Right hindlimb (tissue), 1 donor: ENCODE data around the gene HSPA1B.
"Not testable (repeated sequence)": the region's sequence is repeated elsewhere in the genome, so short reads cannot be mapped to it uniquely, and the experiment has no call there.

Experiments used
- DNase-seq: peaks from one replicate; pipeline ENCODE4 v3.0.0-alpha.2; 2018

Gene HSPA1B

GRCh38 chr6:31799781-31800180 lies 27.8 kb upstream of the HSPA1B start:
- no peak for DNase-seq

GRCh38 chr6:31801031-31801927 lies 26.3 kb upstream of the HSPA1B start:
- DNase-seq: not testable (repeated sequence)

DNA sequence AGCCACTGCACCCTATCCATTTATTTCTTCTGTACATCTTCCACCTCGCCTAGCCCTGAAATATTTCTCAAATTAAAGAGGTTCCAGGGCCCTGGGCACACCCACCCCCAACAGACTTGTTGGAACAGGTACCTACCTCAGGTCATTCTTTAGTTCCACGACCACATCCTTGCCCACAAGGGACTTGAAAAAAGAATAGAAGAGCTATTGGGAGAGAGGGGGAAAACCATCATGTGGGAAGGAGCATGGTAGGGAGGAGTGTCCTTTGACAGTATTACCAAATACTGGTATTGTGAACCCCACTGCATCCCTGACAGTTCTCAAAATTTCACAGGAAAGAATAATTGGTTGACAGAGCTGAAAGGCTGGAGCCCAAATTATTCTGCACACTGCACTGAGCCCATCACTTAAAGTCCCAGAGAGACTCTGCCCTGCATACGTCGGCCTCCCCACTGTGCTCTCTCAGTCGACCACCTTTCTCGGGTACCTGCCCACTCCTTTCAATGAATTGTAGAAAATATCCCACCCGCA lies 21.5 kb upstream of the HSPA1B start:
- DNase-seq: no peak

DNA sequence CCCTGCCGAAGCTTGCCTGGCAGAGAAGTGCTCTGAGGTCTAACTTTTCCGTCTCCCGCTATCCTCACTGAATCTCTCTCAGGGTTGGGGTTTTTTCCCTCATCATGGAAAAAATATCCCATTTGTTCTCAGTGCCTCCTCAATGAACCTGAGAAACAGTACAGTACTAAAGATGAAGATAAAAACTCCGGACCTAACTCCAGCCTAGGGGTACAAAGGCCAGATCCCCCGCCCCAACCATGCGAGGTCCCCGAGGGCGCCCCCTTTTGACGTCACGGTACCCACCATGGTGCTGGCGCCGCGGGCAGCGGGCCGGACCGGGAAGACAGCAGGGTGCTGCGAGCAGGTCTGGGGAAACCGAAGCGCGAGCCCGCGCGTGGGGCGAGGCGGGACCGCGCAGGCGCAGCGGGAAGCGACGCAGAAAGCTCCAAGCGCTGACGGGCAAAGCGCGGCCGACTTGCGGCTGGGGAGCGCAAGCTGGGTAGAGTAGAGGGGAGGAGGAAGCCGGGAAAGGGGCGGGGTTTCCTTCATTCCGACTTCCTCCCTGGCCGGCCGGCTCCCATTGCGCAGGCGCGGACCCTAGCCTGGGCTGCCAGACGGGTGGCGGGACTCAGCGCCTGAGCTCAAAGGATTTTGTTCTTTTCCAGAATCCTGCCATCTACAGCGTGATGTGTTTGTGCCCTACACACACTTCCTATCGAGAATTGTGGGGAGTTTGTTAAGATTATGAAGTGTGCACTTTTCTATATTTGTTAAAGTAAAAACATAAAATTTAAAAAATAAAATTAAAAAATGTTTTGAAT lies 20.9 kb upstream of the HSPA1B start, which contains the start of gene LSM2:
Gene LSM2 (minus strand): TSS at position 497 of the 803 bp plus-strand sequence. CDS start 209 bp downstream, at position 288.
- peak; percentile 99 for DNase-seq

DNA sequence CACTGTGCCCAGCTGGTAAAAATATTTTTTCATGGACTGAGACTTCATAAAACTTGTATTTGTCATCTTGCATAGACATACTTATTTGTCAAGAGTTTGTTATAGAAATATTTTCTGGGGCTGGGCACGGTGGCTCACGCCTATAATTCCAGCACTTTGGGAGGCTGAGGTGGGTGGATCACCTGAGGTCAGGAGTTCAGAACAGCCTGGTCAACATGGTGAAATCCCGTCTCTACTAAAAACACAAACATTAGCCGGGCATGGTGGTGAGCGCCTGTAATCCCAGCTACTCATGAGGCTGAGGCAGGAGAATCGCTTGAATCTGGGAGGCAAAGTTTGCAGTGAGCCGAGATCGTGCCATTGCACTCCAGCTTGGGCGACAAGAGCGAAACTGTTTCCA lies 18.9 kb upstream of the HSPA1B start:
- not testable (repeated sequence) for DNase-seq

DNA sequence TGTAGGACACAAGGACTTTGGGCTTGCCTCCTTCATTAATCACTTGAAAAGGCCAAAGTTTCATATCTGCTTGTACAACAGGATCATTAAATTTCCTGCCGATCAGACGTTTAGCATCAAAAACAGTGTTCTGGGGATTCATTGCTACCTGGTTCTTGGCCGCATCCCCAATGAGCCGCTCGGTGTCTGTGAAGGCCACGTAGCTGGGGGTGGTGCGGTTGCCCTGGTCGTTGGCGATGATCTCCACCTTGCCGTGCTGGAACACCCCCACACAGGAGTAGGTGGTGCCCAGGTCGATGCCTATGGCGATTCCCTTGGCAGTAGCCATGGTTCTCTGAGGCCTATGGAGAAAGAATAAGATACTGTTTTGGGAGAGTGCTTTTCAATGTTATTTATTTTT lies 15.9 kb upstream of the HSPA1B start:
- no peak for DNase-seq

DNA sequence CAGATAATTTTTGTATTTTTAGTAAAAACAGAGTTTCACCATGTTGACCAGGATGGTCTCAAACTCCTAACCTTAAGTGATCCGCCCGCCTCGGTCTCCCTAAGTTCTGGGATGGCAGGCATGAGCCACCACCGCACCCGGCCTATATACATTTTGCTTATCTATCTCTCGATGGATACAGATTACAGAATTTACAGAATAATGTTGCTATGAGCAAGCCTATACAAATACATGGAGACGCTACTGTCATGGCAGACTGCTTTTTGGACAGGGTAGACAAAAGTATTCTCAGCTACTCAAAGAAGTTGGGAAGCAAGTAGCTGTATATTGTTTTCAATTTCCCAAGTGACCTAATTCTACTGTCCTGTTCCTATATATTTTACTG lies 14.1 kb upstream of the HSPA1B start:
- no peak for DNase-seq

DNA sequence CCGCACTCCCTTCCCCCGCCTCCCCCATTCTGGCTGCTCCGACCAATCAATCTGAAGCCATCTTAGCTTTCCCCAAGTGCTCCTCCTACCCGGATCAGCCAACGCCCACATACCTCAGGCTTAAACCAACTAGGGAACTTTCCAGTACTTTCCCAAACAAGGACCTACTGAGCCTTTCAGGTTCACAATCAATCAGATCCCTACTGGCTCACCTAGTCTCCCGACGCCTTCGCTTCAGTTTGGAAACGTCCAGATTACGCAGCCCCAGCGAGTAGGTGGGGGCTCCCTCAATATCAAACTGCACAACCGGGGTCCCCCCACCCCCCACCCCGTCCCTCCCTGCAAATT lies 12.9 kb upstream of the HSPA1B start:
- peak; percentile 98 for DNase-seq

DNA sequence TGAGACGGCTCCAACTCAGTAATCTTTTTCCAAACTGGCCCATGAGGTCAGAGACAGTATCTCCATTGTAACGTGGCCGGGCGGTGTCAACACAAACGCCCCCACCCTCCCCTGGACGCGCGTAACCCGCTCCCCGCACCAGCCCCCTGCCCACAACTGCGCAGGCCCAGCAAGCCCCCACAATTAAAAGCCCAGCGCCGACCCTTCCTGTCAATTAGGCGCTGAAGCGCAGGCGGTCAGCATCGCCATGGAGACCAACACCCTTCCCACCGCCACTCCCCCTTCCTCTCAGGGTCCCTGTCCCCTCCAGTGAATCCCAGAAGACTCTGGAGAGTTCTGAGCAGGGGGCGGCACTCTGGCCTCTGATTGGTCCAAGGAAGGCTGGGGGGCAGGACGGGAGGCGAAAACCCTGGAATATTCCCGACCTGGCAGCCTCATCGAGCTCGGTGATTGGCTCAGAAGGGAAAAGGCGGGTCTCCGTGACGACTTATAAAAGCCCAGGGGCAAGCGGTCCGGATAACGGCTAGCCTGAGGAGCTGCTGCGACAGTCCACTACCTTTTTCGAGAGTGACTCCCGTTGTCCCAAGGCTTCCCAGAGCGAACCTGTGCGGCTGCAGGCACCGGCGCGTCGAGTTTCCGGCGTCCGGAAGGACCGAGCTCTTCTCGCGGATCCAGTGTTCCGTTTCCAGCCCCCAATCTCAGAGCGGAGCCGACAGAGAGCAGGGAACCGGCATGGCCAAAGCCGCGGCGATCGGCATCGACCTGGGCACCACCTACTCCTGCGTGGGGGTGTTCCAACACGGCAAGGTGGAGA lies 12.3 kb upstream of the HSPA1B start, which contains the start of the genes HSPA1A and HSPA1L:
Gene HSPA1A (plus strand): TSS at position 519 of the 814 bp plus-strand sequence. CDS start 214 bp downstream, at position 733.
Gene HSPA1L (minus strand): TSS at position 259 of the 814 bp plus-strand sequence. CDS start 3,311 bp downstream, outside the sequence.
- DNase-seq: peak; percentile 98

DNA sequence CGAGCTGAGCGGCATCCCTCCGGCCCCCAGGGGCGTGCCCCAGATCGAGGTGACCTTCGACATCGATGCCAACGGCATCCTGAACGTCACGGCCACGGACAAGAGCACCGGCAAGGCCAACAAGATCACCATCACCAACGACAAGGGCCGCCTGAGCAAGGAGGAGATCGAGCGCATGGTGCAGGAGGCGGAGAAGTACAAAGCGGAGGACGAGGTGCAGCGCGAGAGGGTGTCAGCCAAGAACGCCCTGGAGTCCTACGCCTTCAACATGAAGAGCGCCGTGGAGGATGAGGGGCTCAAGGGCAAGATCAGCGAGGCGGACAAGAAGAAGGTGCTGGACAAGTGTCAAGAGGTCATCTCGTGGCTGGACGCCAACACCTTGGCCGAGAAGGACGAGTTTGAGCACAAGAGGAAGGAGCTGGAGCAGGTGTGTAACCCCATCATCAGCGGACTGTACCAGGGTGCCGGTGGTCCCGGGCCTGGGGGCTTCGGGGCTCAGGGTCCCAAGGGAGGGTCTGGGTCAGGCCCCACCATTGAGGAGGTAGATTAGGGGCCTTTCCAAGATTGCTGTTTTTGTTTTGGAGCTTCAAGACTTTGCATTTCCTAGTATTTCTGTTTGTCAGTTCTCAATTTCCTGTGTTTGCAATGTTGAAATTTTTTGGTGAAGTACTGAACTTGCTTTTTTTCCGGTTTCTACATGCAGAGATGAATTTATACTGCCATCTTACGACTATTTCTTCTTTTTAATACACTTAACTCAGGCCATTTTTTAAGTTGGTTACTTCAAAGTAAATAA lies 10.2 kb upstream of the HSPA1B start:
- not testable (repeated sequence) for DNase-seq

DNA sequence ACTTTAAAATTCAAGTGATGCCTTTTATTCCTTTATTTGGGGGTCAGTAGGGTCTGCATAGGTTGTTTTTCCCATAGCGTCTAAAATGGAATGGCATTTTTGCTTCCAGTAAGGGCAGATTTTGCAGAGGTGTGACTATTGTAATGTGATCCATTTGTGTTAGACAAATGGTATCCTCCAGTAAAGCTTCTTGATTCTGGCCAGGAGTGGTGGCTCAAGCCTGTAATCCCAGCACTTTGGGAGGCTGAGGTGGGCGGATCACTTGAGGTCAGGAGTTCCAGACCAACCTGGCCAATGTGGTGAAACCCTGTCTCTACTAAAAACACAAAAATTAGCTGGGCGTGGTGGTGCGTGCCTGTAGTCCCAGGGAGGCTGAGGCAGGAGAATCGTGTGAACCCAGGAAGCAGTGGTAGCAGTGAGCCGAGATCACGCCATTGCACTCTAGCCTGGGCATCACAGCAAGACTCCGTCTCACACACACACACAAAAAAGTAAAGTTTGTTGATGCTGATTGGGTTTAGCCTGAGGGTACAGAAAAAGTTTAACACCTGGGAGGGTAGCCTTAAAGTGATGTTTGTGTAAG lies 9.5 kb upstream of the HSPA1B start:
- not testable (repeated sequence) for DNase-seq

DNA sequence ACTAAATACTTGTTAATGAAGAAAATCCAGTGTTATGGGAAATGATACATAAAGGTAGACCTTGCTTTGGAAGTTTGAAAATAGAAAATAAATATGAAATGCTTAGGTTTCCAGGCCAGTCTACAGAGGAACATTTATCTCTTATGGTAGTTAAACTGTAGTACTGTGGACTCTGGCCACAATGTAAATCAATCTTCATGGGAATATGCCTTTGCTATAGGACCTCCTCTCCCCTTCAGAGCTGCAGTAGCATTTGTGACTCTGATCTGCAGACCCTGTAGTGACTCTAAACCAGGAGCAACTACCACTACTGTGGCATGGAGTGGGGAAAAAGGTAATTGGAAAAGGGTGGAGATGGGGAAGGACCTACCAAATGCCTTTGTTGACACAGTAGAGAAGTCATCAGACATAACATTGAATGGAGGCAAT lies 7.7 kb upstream of the HSPA1B start:
- no peak for DNase-seq

DNA sequence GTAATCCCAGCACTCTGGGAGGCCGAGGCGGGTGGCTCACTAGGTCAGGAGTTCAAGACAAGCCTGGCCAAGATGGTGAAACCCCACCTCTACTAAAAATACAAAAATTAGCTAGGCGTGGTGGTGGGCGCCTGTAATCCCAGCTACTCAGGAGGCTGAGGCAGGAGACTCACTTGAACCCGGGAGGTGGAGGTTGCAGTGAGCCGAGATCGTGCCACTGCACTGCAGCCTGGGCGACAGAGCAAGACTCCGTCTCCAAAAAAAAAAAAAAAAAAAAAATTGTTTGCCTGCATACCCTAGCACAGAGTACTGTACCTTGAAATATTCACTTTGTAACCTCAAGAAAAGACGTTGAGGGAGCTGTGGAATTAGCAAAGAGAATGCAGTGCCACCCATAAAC lies 7.1 kb upstream of the HSPA1B start:
- DNase-seq: not testable (repeated sequence)

- DNase-seq: peak; percentile 80
Measured at GRCh38 chr6:31821301-31822035, 6.1 kb upstream of the HSPA1B start.

DNA sequence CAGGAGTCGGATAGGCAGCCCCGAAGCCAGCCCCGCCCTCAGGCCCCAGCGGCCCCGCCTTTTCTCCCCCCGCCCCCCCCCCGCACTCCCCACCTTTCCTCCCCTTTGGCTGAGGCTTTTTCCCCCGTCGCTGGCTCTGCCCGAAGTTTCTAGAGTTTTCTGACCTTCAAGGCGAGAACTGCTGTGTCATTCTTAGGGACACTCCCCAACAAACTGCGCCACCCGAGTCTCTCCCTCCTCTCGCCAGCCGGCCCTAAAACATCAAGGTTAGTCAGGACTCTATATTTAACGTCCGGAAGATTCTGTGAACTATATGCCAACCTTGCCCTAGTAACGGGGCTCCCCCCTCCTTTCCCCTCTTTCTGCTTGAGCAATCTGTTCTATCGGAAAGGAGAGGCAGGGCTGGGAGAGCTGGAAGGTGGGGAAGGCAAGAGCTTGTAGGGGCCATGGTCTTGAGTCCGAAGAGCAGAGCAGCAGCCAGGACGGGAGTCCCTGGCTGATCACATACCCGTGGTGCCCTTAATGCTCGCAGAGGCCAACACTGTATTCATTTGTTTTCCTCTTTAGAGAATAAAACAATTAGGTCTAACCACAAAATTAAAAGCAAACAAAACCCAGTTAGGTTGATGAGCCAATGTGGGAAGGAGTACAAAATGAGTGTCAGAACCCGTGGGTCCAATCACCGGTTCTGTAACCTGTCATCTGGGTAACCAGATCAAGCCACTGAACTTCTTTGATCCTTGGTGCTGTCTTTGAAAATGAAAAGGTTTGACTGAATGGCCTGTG lies 5.3 kb upstream of the HSPA1B start:
- peak; percentile 89 for DNase-seq

GRCh38 chr6:31823592-31824196 lies 3.8 kb upstream of the HSPA1B start:
- not testable (repeated sequence) for DNase-seq

DNA sequence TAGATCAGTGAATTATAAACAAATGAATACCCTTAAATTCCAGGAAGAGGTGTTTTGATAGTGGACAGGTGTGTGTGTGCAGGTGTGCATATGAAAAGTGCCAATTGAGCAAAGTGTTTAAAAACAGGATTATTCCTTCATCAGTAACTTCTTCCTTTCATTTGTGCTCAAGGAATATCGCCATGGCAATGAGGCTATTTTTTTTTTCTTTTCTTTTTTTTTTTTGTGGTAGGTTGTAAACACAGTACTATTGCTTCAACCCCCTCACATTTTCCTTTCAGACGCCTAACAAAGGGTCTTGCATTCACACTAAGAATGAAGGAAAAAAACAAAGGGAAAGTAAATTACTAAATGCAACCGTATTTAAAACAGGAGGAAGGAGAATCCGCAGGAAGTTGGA lies 2.0 kb upstream of the HSPA1B start:
- DNase-seq: no peak

GRCh38 chr6:31826793-31827285 lies 699 bp upstream of the HSPA1B start:
- peak; percentile 94 for DNase-seq
